HepG2 (cell line): Measurements from ENCODE around the gene ATRN. TPM values are rescaled to one million over a fixed set of nuclear protein-coding genes. Genes with fewer than 3 reads are reported as not detected.

Source experiments
- IKZF4 ChIP-seq: sonication (generic); formaldehyde crosslinking; IDR thresholded peaks from 2 replicates; pipeline ENCODE4 v1.5.1; 2020; ENCODE audit warnings: borderline replicate concordance, mild to moderate bottlenecking, low read depth, missing genetic modification reagents; ENCODE audit errors: not compliant biosample characterization
- KAT8 ChIP-seq: IDR thresholded peaks from 2 replicates; pipeline ENCODE4 v1.6.1; 2016; ENCODE audit warnings: missing genetic modification reagents, missing compliant biosample characterization
- KDM3A ChIP-seq: IDR thresholded peaks from 2 replicates; pipeline ENCODE4 v1.6.1; 2018; ENCODE audit warnings: low read depth, missing compliant biosample characterization
- KLF11 ChIP-seq: IDR thresholded peaks from 2 replicates; pipeline ENCODE4 v1.6.1; 2016; ENCODE audit warnings: missing compliant biosample characterization
- PCBP1 ChIP-seq: fragments of 200-400 bp; formaldehyde crosslinking; IDR thresholded peaks from 2 replicates; pipeline ENCODE4 v1.6.1; 2017; ENCODE audit warnings: mild to moderate bottlenecking, low read depth, low read length, borderline replicate concordance
- TARDBP ChIP-seq: sonication (generic); formaldehyde crosslinking; IDR thresholded peaks from 2 replicates; pipeline ENCODE4 v1.8.0; 2022; ENCODE audit warnings: mild to moderate bottlenecking, missing genetic modification reagents
- polyA plus RNA-seq, 8 experiments: library from polyadenylated mRNA; depleted of rRNA in 3 of 8; stranded (reverse) in 7 of 8; unstranded in 1 of 8; fragments of >200 nt; fragmentation: Illumina TruSeq in 4 of 8; extraction: Trizol in 4 of 8; gene quantifications; 2 replicates each; pipeline versions ENCODE4 v1.2.1 to v1.2.3, GENCODE V29; 2011 to 2016; ENCODE audit warnings: low read depth in 4 of 8, missing spikeins in 1 of 8, mixed read lengths in 1 of 8; ENCODE audit not compliant: insufficient read depth in 1 of 8
- total RNA-seq, 5 experiments: library from RNA; depleted of rRNA; stranded (reverse); fragments of >200 nt; fragmentation: Illumina TruSeq; extraction: Trizol; gene quantifications; 2 replicates each; pipeline ENCODE4 v1.2.3, GENCODE V29; 2016; ENCODE audit warnings: low read depth in 1 of 5
- TF ChIP-seq, protein P1 (sequence below): sonication (generic); formaldehyde crosslinking; IDR thresholded peaks from 2 replicates; pipeline ENCODE4 v1.5.0; 2020; ENCODE audit warnings: mild to moderate bottlenecking, missing genetic modification reagents, moderate library complexity
- TF ChIP-seq, protein P2 (sequence below): sonication (generic); formaldehyde crosslinking; IDR thresholded peaks from 2 replicates; pipeline ENCODE4 v1.4.0; 2020; ENCODE audit warnings: missing genetic modification reagents
- TF ChIP-seq, protein P3 (sequence below), 2 experiments: sonication (generic) in 1 of 2; formaldehyde crosslinking in 1 of 2; IDR thresholded peaks; 2 replicates each; pipeline versions ENCODE4 v1.4.0 to v1.6.1; 2018 to 2020; ENCODE audit warnings: missing genetic modification reagents in 2 of 2, borderline replicate concordance in 1 of 2, low read depth in 1 of 2, mild to moderate bottlenecking in 1 of 2, missing biosample characterization in 1 of 2
- TF ChIP-seq, protein P4 (sequence below): sonication (generic); formaldehyde crosslinking; conservative IDR thresholded peaks from 2 replicates; pipeline ENCODE4 v1.4.0; 2020; ENCODE audit warnings: missing genetic modification reagents
- TF ChIP-seq, protein P5 (sequence below): sonication (generic); formaldehyde crosslinking; IDR thresholded peaks from 2 replicates; pipeline ENCODE4 v1.4.0; 2020; ENCODE audit warnings: mild to moderate bottlenecking, missing genetic modification reagents
- TF ChIP-seq, protein P6 (sequence below): sonication (generic); formaldehyde crosslinking; IDR thresholded peaks from 2 replicates; pipeline ENCODE4 v1.5.0; 2020; ENCODE audit warnings: mild to moderate bottlenecking, missing genetic modification reagents, borderline replicate concordance

The ATRN gene
- total and polyA plus RNA-seq, 2 of the 13 experiments (the other 11 are each of a cell fraction or from before 2014, with no cell fraction given), result 44.2 to 81.1 TPM

DNA sequence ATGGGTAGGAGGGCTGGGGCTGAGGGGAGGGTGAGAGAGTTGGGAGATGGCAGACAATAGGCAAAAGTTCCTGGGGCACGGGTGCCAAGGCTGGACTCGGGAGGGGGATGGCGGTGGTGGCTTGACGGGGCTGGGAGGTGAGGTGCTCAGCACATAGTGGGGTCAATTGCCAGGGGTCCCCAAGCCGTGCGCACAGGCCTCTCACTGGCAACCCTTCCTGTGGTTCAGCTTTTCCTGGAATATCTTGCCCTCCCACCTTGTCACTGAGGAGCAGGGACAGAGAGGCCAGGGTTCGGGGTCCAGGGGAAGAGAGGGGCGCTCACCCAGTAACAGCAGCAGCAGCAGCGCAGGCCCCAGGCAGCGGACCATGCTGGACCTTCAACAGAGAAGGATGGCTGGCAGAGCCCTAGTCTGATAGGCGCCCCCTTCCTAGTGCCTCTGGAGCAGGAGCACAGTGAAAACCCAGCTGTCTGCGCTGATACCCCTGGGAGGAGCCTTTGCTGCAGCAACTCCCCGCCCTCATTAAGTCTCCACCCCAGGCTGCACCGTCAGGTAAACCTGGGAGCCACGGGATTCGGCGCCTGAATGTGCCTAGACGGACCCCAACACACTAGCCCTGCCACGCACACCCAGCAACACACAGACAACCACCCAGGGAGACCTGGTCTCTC, 192.3 kb downstream of the ATRN start, which contains the start of gene GFRA4 (continued):
- TF ChIP-seq, protein P1, sequence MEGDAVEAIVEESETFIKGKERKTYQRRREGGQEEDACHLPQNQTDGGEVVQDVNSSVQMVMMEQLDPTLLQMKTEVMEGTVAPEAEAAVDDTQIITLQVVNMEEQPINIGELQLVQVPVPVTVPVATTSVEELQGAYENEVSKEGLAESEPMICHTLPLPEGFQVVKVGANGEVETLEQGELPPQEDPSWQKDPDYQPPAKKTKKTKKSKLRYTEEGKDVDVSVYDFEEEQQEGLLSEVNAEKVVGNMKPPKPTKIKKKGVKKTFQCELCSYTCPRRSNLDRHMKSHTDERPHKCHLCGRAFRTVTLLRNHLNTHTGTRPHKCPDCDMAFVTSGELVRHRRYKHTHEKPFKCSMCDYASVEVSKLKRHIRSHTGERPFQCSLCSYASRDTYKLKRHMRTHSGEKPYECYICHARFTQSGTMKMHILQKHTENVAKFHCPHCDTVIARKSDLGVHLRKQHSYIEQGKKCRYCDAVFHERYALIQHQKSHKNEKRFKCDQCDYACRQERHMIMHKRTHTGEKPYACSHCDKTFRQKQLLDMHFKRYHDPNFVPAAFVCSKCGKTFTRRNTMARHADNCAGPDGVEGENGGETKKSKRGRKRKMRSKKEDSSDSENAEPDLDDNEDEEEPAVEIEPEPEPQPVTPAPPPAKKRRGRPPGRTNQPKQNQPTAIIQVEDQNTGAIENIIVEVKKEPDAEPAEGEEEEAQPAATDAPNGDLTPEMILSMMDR (CRISPR knock-in tag), result peak; percentile 14; the same call in 1 of the 2 replicates
- TF ChIP-seq, protein P2, sequence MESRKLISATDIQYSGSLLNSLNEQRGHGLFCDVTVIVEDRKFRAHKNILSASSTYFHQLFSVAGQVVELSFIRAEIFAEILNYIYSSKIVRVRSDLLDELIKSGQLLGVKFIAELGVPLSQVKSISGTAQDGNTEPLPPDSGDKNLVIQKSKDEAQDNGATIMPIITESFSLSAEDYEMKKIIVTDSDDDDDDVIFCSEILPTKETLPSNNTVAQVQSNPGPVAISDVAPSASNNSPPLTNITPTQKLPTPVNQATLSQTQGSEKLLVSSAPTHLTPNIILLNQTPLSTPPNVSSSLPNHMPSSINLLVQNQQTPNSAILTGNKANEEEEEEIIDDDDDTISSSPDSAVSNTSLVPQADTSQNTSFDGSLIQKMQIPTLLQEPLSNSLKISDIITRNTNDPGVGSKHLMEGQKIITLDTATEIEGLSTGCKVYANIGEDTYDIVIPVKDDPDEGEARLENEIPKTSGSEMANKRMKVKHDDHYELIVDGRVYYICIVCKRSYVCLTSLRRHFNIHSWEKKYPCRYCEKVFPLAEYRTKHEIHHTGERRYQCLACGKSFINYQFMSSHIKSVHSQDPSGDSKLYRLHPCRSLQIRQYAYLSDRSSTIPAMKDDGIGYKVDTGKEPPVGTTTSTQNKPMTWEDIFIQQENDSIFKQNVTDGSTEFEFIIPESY, result no peak
- no peak for TF ChIP-seq KLF11
- TF ChIP-seq PCBP1, result 0 out of 2 replicates have a peak, but pooled peaks have one; percentile 48
- TF ChIP-seq, protein P3, sequence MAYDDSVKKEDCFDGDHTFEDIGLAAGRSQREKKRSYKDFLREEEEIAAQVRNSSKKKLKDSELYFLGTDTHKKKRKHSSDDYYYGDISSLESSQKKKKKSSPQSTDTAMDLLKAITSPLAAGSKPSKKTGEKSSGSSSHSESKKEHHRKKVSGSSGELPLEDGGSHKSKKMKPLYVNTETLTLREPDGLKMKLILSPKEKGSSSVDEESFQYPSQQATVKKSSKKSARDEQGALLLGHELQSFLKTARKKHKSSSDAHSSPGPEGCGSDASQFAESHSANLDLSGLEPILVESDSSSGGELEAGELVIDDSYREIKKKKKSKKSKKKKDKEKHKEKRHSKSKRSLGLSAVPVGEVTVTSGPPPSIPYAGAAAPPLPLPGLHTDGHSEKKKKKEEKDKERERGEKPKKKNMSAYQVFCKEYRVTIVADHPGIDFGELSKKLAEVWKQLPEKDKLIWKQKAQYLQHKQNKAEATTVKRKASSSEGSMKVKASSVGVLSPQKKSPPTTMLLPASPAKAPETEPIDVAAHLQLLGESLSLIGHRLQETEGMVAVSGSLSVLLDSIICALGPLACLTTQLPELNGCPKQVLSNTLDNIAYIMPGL (CRISPR knock-in tag; IDR thresholded peaks at IDR 0.05; ENCODE audit: borderline replicate concordance in 1 of 2, low read depth in 1 of 2), result no peak
- TF ChIP-seq, protein P4, sequence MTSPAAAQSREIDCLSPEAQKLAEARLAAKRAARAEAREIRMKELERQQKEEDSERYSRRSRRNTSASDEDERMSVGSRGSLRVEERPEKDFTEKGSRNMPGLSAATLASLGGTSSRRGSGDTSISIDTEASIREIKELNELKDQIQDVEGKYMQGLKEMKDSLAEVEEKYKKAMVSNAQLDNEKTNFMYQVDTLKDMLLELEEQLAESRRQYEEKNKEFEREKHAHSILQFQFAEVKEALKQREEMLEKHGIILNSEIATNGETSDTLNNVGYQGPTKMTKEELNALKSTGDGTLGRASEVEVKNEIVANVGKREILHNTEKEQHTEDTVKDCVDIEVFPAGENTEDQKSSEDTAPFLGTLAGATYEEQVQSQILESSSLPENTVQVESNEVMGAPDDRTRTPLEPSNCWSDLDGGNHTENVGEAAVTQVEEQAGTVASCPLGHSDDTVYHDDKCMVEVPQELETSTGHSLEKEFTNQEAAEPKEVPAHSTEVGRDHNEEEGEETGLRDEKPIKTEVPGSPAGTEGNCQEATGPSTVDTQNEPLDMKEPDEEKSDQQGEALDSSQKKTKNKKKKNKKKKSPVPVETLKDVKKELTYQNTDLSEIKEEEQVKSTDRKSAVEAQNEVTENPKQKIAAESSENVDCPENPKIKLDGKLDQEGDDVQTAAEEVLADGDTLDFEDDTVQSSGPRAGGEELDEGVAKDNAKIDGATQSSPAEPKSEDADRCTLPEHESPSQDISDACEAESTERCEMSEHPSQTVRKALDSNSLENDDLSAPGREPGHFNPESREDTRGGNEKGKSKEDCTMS (CRISPR knock-in tag), result no peak
- TF ChIP-seq KAT8 (CRISPR knock-in tag), result no peak
- TF ChIP-seq IKZF4, result no peak
- TF ChIP-seq TARDBP (CRISPR knock-in tag), result no peak
- no peak for TF ChIP-seq KDM3A (CRISPR knock-in tag)
- TF ChIP-seq, protein P5, sequence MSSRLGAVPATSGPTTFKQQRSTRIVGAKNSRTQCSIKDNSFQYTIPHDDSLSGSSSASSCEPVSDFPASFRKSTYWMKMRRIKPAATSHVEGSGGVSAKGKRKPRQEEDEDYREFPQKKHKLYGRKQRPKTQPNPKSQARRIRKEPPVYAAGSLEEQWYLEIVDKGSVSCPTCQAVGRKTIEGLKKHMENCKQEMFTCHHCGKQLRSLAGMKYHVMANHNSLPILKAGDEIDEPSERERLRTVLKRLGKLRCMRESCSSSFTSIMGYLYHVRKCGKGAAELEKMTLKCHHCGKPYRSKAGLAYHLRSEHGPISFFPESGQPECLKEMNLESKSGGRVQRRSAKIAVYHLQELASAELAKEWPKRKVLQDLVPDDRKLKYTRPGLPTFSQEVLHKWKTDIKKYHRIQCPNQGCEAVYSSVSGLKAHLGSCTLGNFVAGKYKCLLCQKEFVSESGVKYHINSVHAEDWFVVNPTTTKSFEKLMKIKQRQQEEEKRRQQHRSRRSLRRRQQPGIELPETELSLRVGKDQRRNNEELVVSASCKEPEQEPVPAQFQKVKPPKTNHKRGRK (CRISPR knock-in tag), result no peak
- TF ChIP-seq, protein P6, sequence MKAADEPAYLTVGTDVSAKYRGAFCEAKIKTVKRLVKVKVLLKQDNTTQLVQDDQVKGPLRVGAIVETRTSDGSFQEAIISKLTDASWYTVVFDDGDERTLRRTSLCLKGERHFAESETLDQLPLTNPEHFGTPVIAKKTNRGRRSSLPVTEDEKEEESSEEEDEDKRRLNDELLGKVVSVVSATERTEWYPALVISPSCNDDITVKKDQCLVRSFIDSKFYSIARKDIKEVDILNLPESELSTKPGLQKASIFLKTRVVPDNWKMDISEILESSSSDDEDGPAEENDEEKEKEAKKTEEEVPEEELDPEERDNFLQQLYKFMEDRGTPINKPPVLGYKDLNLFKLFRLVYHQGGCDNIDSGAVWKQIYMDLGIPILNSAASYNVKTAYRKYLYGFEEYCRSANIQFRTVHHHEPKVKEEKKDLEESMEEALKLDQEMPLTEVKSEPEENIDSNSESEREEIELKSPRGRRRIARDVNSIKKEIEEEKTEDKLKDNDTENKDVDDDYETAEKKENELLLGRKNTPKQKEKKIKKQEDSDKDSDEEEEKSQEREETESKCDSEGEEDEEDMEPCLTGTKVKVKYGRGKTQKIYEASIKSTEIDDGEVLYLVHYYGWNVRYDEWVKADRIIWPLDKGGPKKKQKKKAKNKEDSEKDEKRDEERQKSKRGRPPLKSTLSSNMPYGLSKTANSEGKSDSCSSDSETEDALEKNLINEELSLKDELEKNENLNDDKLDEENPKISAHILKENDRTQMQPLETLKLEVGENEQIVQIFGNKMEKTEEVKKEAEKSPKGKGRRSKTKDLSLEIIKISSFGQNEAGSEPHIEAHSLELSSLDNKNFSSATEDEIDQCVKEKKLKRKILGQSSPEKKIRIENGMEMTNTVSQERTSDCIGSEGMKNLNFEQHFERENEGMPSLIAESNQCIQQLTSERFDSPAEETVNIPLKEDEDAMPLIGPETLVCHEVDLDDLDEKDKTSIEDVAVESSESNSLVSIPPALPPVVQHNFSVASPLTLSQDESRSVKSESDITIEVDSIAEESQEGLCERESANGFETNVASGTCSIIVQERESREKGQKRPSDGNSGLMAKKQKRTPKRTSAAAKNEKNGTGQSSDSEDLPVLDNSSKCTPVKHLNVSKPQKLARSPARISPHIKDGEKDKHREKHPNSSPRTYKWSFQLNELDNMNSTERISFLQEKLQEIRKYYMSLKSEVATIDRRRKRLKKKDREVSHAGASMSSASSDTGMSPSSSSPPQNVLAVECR (CRISPR knock-in tag), result 0 out of 2 replicates have a peak, but pooled peaks have one; percentile 6
